Stimulated activated memory B cell treated with anti-CD40 and anti-IgM and Interleukin-4, amounts not matched to agents 10 μg/mL and 1 μg/mL and 100 μg/mL, for 72 hours (primary cell): Measurements from ENCODE around the gene PIP4K2A.
"Not testable (repeated sequence)": the region's sequence is repeated elsewhere in the genome, so short reads cannot be mapped to it uniquely, and the experiment has no call there.

Source experiments
- ATAC-seq: fragments of 150-1000 bp; cut with Tn5 transposase; 2 replicates; pipeline ENCODE4 v1.10.0; 2021
- H3K27ac Mint-ChIP-seq: one replicate; pipeline ENCODE4 v1.8.0; 2022; ENCODE audit warnings: mild to moderate bottlenecking, mixed read lengths
- H3K27me3 Mint-ChIP-seq: one replicate; pipeline ENCODE4 v1.8.0; 2022; ENCODE audit warnings: mixed read lengths
- H3K36me3 Mint-ChIP-seq: one replicate; pipeline ENCODE4 v1.8.0; 2022; ENCODE audit warnings: mixed read lengths
- H3K4me1 Mint-ChIP-seq: one replicate; pipeline ENCODE4 v1.8.0; 2022; ENCODE audit warnings: mixed read lengths
- H3K4me3 Mint-ChIP-seq: one replicate; pipeline ENCODE4 v1.8.0; 2022; ENCODE audit warnings: mild to moderate bottlenecking, moderate library complexity, mixed read lengths
- H3K9me3 Mint-ChIP-seq: one replicate; pipeline ENCODE4 v1.8.0; 2022; ENCODE audit warnings: mixed read lengths

Gene PIP4K2A

DNA sequence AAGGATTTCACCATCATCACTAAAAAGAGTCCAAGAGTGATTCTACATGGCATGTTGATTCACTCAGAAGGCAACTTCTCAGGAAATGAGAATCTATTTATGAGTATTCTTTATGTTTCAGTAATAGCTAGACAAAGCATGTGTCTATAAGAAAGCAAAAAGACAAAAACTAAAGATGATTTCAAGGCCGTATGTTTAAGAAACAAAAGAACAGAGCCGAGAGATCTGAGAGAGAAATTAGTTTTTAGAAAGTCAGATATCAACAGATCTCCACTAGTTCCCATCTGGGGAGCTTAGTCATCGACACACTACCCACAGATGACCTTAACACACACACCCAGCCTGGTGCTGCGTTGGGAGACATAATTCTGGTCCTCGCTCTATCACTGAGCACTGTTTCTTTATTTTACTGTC, 21.0 kb downstream of the PIP4K2A start:
- Mint-ChIP-seq H3K4me3 (peak overlapping the region; percentile 11), H3K4me1 (peaks cover 61% of the 10 kb centered on the region), H3K27me3 (no peaks in the 10 kb centered on the region), H3K27ac (peak overlapping the region; percentile 80), H3K9me3 (no peaks in the 10 kb centered on the region), H3K36me3 (no peaks in the 10 kb centered on the region)
- peak; percentile 81 for ATAC-seq

- H3K4me3 Mint-ChIP-seq, ATAC-seq: not testable (repeated sequence)
Observed at GRCh38 chr10:22692119-22692518, 22.3 kb downstream of the PIP4K2A start.

GRCh38 chr10:22690614-22691431, 23.6 kb downstream of the PIP4K2A start:
- Mint-ChIP-seq H3K27me3 (no peaks in the 10 kb centered on the region), H3K27ac (peak overlapping the region; percentile 80)
- ATAC-seq, result peak; percentile 71

More at GRCh38 chr10:22692119-22692518, 22.3 kb downstream of the PIP4K2A start:
- peak overlapping the region; percentile 80 for H3K27ac Mint-ChIP-seq
- not testable (repeated sequence) for H3K9me3 Mint-ChIP-seq, H3K36me3 Mint-ChIP-seq, H3K27me3 Mint-ChIP-seq
- peaks cover 68% of the 10 kb centered on the region for H3K4me1 Mint-ChIP-seq

DNA sequence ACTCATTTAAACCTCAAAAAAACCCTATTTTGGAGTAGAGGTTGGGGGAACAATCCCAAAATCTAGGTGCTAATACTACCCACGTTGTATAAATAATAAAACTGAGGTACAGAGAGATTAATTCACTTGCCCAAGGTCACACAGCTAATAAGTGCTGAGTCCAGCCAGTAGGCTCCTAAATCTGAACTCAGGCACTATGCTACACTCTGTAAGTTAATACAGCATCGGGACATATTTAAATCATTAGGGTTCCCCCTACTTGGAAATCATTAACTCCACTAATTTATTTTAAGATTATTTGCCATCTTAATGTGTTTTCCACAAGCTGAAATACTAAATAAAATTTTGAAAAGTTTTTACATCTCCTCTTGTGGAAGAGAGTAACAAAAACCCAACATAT, 24.2 kb downstream of the PIP4K2A start:
- Mint-ChIP-seq H3K27ac (peak overlapping the region; percentile 80), H3K27me3 (no peaks in the 10 kb centered on the region), H3K36me3 (no peaks in the 10 kb centered on the region), H3K4me1 (peaks cover 68% of the 10 kb centered on the region), H3K4me3 (no peak overlapping the region), H3K9me3 (no peaks in the 10 kb centered on the region)
- peak; percentile 50 for ATAC-seq

More at GRCh38 chr10:22690614-22691431, 23.6 kb downstream of the PIP4K2A start:
- Mint-ChIP-seq H3K4me1 (peaks cover 70% of the 10 kb centered on the region), H3K9me3 (no peaks in the 10 kb centered on the region), H3K4me3 (peak overlapping the region; percentile 36), H3K36me3 (no peaks in the 10 kb centered on the region)

DNA sequence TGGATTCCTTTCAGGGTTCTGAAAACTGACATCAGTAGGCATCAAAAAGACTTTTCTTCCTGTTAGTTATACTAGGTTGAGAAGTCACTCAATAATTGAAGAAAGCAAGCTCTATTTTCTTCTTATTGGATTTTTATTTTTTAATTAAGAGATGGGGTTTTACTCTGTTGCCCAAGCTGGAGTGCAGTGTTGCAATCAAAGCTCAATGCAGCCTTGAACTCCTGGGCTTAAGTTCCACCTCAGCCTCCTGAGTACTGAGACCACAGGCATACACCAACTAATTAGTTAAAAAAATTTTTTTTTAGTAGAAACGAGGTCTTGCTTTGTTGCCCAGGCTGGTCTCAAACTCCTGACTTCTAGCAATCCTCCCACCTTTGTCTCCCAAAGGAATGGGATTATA, 28.0 kb downstream of the PIP4K2A start:
- Mint-ChIP-seq H3K4me3 (no peak overlapping the region), H3K27ac (peak overlapping the region; percentile 85), H3K4me1 (peaks cover 78% of the 10 kb centered on the region), H3K36me3 (no peaks in the 10 kb centered on the region), H3K9me3 (no peaks in the 10 kb centered on the region), H3K27me3 (no peaks in the 10 kb centered on the region)
- ATAC-seq, result no peak

DNA sequence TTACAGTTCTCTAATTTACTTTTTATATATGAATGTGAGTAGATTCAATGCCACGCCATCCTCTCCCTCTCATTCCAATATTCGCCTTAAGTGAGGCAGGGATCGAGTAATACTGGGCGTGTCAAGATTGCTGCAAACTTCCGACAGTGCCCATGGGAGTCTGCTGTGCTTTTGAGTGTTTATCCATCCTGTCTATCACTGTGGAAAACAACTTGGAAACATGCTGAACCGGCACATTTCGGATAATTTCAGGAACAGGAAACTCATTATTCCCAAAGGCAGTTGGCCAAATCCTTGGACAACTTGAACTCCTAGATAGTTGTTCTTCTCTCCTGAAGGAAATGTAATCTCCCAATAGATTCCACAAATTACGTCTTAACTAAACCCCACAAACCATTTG, 28.5 kb downstream of the PIP4K2A start:
- peak overlapping the region; percentile 85 for H3K27ac Mint-ChIP-seq
- H3K27me3 Mint-ChIP-seq, result no peaks in the 10 kb centered on the region
- H3K36me3 Mint-ChIP-seq, result peaks cover 3% of the 10 kb centered on the region
- H3K4me1 Mint-ChIP-seq, result peaks cover 78% of the 10 kb centered on the region
- ATAC-seq, result no peak
- no peak overlapping the region for H3K4me3 Mint-ChIP-seq
- H3K9me3 Mint-ChIP-seq, result no peaks in the 10 kb centered on the region

DNA sequence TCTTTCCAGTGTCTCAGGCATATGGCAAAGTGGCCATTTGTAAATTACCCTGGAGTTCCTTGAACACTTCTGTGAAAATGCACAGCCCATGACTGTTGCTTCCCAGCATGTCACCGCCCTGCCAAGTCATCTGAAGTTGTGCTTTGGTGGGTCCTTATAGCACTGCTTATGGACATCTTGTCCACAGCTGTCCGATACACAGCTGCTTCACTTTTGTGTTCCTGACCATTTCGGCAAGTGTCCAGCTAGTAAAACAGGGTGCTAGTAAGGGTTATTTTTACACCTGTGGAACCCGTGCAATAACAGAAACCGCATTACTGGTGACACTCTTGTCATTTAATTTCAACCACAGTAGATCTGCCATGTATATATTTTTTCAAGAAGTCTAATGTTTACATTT, 29.7 kb downstream of the PIP4K2A start:
- H3K4me3 Mint-ChIP-seq, result peak overlapping the region; percentile 7
- no peaks in the 10 kb centered on the region for H3K9me3 Mint-ChIP-seq
- ATAC-seq, result no peak
- H3K27me3 Mint-ChIP-seq, result no peaks in the 10 kb centered on the region
- H3K27ac Mint-ChIP-seq, result peak overlapping the region; percentile 85
- peaks cover 4% of the 10 kb centered on the region for H3K36me3 Mint-ChIP-seq
- H3K4me1 Mint-ChIP-seq, result peaks cover 77% of the 10 kb centered on the region

GRCh38 chr10:22683140-22683389, 31.3 kb downstream of the PIP4K2A start:
- peaks cover 67% of the 10 kb centered on the region for H3K4me1 Mint-ChIP-seq
- no peaks in the 10 kb centered on the region for H3K27me3 Mint-ChIP-seq
- peak overlapping the region; percentile 85 for H3K27ac Mint-ChIP-seq
- peak; percentile 72 for ATAC-seq
- H3K4me3 Mint-ChIP-seq, result peak overlapping the region; percentile 68
- H3K36me3 Mint-ChIP-seq, result peaks cover 12% of the 10 kb centered on the region
- no peaks in the 10 kb centered on the region for H3K9me3 Mint-ChIP-seq

- H3K36me3 Mint-ChIP-seq, result peaks cover 14% of the 10 kb centered on the region
- peaks cover 66% of the 10 kb centered on the region for H3K4me1 Mint-ChIP-seq
- H3K4me3 Mint-ChIP-seq, result peak overlapping the region; percentile 68
- peak overlapping the region; percentile 85 for H3K27ac Mint-ChIP-seq
- H3K9me3 Mint-ChIP-seq, result no peaks in the 10 kb centered on the region
- peak; percentile 69 for ATAC-seq
- H3K27me3 Mint-ChIP-seq, result no peaks in the 10 kb centered on the region
Observed at GRCh38 chr10:22682237-22683139, 31.9 kb downstream of the PIP4K2A start.

- no peak for ATAC-seq
- H3K27ac Mint-ChIP-seq, result peak overlapping the region; percentile 85
Observed at GRCh38 chr10:22681783-22682183, 32.6 kb downstream of the PIP4K2A start.

GRCh38 chr10:22681301-22681700, 33.1 kb downstream of the PIP4K2A start:
- Mint-ChIP-seq H3K9me3 (no peaks in the 10 kb centered on the region), H3K4me1 (peaks cover 69% of the 10 kb centered on the region), H3K4me3 (no peak overlapping the region), H3K36me3 (peaks cover 14% of the 10 kb centered on the region), H3K27ac (peak overlapping the region; percentile 75), H3K27me3 (no peaks in the 10 kb centered on the region)
- no peak for ATAC-seq

More at GRCh38 chr10:22681783-22682183, 32.6 kb downstream of the PIP4K2A start:
- Mint-ChIP-seq H3K27me3 (no peaks in the 10 kb centered on the region), H3K9me3 (no peaks in the 10 kb centered on the region), H3K4me1 (peaks cover 66% of the 10 kb centered on the region), H3K4me3 (no peak overlapping the region), H3K36me3 (peaks cover 14% of the 10 kb centered on the region)

GRCh38 chr10:22679608-22680007, 34.8 kb downstream of the PIP4K2A start:
- H3K36me3 Mint-ChIP-seq, result peaks cover 20% of the 10 kb centered on the region
- H3K9me3 Mint-ChIP-seq, result no peaks in the 10 kb centered on the region
- no peak for ATAC-seq
- H3K27ac Mint-ChIP-seq, result no peak overlapping the region
- H3K4me1 Mint-ChIP-seq, result peaks cover 73% of the 10 kb centered on the region
- no peak overlapping the region for H3K4me3 Mint-ChIP-seq
- H3K27me3 Mint-ChIP-seq, result no peaks in the 10 kb centered on the region

GRCh38 chr10:22677333-22677732, 37.0 kb downstream of the PIP4K2A start:
- Mint-ChIP-seq H3K9me3 (no peaks in the 10 kb centered on the region), H3K27me3 (no peaks in the 10 kb centered on the region), H3K4me1 (peaks cover 71% of the 10 kb centered on the region), H3K27ac (no peak overlapping the region), H3K36me3 (peaks cover 20% of the 10 kb centered on the region), H3K4me3 (no peak overlapping the region)
- no peak for ATAC-seq

DNA sequence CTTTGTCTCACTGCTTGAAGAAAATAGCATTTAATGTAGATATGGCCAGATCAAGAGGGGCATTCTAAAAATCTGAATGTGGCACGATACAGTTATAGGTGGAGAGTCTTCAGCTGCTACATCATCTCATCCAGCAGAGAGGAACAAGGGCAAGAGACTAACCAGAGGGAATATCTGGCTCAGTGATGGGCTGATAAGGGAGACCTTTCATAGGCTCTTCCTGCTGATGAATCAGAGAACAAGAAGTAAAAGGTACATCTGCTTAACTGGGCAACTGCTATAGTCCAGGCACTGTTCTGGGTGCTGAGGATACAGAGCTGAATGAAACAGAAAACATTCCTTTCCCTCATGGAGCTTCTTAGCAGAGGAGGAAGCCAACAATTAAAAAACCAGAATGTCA, 37.9 kb downstream of the PIP4K2A start:
- no peaks in the 10 kb centered on the region for H3K9me3 Mint-ChIP-seq
- peaks cover 20% of the 10 kb centered on the region for H3K36me3 Mint-ChIP-seq
- H3K27me3 Mint-ChIP-seq, result no peaks in the 10 kb centered on the region
- peak overlapping the region; percentile 15 for H3K27ac Mint-ChIP-seq
- no peak overlapping the region for H3K4me3 Mint-ChIP-seq
- H3K4me1 Mint-ChIP-seq, result peaks cover 74% of the 10 kb centered on the region
- ATAC-seq, result no peak

GRCh38 chr10:22674573-22674930, 39.8 kb downstream of the PIP4K2A start:
- no peaks in the 10 kb centered on the region for H3K9me3 Mint-ChIP-seq
- H3K36me3 Mint-ChIP-seq, result peaks cover 16% of the 10 kb centered on the region
- H3K4me1 Mint-ChIP-seq, result peaks cover 70% of the 10 kb centered on the region
- peak overlapping the region; percentile 49 for H3K27ac Mint-ChIP-seq
- no peak overlapping the region for H3K4me3 Mint-ChIP-seq
- no peak for ATAC-seq
- H3K27me3 Mint-ChIP-seq, result no peaks in the 10 kb centered on the region
